HG03520 (cell line): ENCODE results near the gene RIBC2.

Source experiments
- ATAC-seq: cut with Tn5 transposase; IDR thresholded peaks from one replicate; pipeline ENCODE4 v1.9.1; 2021; ENCODE audit warnings: mild to moderate bottlenecking, moderate library complexity; ENCODE audit not compliant: unreplicated experiment

RIBC2 gene

DNA sequence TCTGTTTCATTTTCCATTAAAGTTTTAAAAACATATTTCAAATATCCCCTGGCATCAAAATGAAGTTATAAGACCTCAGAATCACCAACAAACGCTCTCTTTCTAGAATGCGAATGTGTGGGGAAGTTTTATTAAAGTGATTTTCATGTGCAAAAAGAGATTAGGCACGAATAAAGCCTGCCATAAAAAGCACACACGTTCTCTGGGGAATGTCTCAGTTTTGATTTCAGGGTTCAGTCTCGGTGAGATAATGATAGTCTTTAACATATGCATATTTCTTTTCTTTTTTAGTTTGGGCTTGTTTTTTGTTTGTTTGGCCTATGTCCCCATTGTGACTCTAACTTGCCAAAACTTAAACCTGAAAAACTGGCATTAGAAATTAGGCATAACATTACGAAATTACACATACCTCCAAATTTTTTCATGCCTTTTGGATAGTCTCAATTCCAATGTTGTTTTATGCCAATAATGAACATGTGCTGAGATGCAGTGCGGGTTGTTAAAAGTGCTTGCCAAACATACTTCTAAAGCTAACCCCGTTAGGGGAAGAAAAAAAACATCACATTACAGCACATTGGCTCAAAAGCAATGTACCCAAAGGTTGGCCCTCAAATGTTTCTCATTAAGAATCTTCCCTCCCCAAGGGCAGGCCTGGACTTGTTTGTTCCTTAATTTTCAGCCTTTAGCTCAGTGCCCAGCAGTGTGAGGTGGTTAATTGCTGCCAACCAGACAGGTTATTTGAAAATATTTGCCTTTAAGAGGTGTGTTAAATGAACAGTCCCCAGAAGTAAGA, 56.0 kb downstream of the RIBC2 start:
- no peak for ATAC-seq

DNA sequence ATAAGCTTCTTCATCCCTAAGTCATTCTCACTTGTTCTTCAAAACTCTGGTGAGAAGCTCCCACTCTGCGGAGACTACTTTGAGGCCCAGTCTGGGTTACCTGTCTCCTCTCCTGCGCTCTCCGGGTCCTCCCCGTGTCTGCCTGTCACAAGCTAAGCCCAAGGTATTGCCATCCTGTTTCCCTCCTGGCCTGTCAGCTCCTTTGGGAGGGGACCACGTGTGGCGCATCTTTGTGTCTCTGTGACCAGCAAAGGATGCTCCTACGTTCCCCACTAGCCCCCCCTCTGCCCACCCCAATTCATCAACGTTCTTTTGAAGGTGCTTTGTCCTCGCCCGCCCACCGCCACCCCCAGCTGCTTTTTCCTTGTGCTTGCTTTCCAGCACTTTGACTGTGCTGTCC, 57.4 kb downstream of the RIBC2 start:
- ATAC-seq: no peak

DNA sequence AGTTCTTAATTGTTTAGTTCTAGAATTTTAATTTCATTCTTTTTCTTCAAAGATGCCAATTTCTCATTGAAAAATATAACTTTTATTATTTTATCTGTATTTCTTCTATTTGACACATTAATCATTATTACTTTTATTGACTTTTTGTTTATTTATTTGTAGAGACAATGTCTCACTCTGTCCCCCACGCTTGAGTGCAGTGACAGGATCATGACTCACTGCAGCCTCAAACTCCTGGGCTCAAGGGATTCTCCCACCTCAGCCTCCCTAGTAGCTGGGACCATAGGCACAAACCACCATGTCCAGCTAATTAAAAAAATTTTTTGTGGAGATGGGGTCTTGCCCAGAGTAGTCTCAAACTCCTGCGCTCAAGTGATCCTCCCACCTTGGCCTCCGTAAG, 58.9 kb downstream of the RIBC2 start:
- ATAC-seq: no peak

DNA sequence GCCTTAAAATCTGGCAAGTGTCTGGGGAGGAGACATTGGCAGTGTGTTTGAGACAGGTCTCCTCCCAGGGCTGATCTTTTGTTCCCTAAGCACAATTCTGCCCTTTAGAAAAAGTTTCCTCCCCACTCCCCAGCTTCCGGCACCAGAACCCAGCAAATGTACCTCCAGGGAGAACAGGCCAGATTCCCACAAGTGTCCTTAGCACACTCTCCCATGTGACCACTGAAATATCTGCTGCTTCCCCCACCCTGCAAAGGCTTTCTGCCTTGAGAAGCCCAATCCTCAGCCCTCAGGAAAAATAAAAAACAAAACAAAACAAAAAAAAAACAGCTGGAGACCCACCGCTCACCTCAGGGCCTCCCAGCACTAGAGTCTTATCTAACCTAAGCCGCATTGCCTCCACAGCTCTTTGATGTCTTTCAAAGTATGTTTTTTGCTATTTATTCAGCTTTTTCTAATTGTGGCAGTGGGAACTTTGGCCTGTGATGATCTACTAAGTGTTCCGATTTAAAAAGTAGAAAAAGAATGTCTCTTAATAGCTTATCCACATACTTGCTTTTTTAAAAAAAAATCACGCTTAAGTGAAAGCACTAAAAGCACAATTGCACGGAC, 60.2 kb downstream of the RIBC2 start:
- no peak for ATAC-seq

DNA sequence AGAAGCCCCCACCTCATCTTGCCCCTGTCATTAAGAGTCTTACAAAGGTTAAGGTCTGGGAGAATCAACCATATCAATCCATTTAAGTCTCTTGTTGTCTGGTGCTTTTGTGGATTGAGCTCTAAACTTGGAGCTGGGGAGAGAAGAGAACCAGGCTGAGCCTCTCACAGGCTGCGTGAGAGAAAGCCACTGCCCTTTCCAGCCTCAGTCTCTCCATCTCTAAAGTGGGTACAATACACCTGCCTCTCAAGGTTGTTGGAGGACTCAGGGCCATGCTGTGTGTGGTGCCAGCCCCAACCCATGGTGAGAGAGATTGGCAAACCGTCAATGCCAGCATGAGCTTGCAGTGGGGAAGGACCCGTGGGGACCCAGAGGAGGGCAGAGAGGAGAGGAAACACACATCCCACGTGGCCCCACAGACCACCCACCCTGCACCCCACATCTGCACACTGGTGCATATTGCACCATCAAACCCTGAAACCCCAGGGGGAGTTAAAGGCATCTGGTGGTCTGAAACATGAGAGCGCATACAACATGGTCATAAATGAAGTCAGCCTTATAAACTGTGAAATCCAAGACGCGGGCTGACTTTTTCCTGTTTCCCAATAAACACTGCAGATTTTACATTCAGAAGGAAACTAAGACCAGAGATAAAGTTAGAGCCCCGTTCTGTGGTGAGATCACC, 61.7 kb downstream of the RIBC2 start:
- no peak for ATAC-seq

DNA sequence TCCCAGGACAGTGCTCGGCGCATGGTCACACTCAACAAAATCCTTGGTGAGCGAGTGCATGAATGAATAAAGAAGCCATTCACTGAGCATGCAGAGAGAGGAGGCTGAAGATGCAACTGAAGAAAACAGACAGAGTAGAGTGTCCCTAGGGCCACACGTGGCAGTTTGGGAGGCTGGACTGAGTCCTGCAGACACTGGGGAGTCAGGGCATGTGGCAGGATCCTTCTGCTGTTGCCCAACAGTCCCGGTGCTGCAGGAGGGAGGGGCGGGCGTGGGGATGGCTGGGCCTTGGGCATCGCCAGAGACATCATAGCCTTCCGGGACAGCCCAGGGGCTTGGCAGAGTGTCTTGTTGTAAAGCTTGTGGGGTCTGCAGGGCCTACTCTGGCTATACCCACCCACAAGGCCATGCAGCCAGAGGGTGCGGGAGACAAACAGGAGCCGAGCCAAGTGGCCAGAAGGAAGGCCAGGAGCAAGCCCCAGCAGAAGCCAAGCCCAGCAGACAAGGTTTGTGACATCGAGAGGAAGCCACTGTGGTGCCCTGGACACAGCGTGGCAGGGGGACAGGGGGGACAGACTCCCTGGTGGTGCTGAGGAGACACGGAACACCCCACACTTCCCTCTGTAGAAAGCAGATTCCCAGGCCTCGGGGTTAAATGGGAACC, 62.5 kb downstream of the RIBC2 start:
- no peak for ATAC-seq

GRCh38 chr22:45476814-45477213, 63.3 kb downstream of the RIBC2 start:
- no peak for ATAC-seq

DNA sequence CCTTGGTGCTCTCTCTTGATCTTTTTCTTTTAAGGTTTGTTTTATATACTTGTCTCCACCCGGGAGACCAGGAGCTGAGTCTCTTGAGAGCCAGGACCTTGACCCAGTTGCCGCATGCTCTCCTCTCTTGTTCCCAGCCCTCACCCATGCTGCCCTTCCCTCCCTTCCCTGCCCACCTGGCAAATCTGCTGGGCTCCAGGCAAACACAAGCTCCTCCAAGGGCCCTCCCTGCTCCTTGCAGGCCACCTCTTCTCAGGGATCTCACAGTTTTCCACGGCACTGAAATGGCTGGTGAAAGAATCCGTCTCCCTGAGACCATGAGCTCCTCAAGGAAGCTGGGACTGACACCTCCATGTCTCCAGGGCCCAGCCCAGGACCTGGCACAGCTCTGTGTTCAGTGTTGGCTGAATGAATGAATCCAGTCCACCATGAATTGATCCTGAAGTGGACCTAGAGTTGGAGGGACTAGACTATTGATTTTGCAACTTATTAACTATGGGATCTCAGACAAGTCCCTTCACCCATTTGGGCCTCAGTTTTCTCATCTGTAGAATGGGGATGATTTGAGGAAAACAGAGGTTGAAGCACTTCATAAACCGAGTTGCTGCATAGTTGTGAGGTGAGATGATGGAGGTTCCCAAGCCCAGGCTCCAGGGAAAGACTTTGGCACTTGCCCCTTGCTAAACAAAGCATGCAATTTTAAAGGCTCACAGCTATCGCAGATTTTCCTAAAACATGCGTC, 64.0 kb downstream of the RIBC2 start:
- no peak for ATAC-seq

DNA sequence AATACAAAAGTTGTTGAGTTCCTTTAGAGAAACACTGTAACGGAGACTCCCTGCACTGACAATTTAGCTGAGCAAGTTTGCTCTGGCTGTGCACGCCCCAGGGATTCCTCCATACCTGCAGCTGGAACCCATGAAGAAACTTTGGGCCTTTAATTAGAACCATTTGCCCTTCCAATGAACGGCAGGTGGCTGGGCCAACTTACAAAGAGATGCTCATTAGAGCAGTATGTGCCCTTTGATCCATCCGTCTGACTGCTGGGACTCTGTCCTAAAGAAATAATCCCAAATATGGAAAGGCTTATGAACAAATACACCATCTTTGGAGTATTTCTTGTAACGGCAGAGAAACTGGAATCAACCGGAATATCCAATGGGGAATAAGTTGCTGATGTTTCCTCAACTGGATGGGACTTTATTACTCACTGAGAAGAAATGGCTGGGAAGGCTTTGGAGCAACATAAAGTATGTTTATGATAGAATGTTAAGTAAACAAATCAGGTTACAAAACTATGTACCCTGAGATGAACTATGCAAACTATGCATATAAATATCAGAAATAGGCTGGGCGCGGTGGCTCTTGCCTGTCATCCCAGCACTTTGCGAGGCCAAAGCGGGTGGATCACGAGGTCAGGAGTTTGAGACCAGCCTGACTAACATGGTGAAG, 64.7 kb downstream of the RIBC2 start:
- no peak for ATAC-seq

DNA sequence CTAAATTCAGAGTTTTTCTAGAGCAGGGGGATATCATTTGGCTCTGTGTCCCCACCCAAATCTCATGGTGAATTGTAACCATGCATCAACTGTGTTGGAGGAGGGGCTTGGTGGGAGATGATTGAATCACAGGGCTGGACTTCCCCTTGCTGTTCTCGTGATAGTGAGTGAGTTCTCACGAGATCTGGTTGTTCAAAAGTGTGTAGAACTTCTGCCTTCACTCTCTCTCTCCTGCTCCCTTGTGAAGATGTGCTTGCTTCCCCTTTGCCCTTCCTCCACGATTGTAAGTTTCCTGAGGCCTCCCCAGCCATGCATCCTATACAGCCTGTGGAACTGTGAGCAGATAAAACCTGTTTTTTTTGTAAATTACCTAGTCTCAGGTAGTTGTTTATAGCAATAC, 67.2 kb downstream of the RIBC2 start:
- no peak for ATAC-seq

- ATAC-seq: no peak
Measured at GRCh38 chr22:45481661-45482060, 68.2 kb downstream of the RIBC2 start.
